HCT116 (cell line): Measurements from ENCODE around the gene SGPP2. TPM values are rescaled to one million over a fixed set of nuclear protein-coding genes. Genes with fewer than 3 reads are reported as not detected.

Experiments
- ATAC-seq: fragments of 200-7000 bp; cut with Tn5 transposase; 2 replicates; pipeline ENCODE4 v1.9.1; 2020; ENCODE audit warnings: mild to moderate bottlenecking, moderate library complexity
- BruUV-seq: library from RNA; stranded (reverse); fragments of 400-500 nt; replicated peaks from 2 replicates; lab custom pipeline; 2021; lab: Mats Ljungman, UMichigan
- CTCF ChIA-PET: fragments of 300-600 bp; sonication (Branson Sonifier 250); formaldehyde crosslinking; loops from one replicate; lab custom pipeline; 2021; ENCODE audit warnings: antibody characterized with exemption; lab: Charles Lee
- POLR2A ChIA-PET: fragments of 300-600, 350-600 bp; sonication (Branson Sonifier 250); formaldehyde crosslinking; loops from one replicate; lab custom pipeline; 2021; ENCODE audit warnings: antibody characterized with exemption; lab: Charles Lee
- RAD21 ChIA-PET, 2 experiments: fragments of 300-600 bp; sonication (Branson Sonifier 250); formaldehyde crosslinking; loops; one replicate each; lab custom pipeline; 2023; ENCODE audit warnings: low total read pairs in 2 of 2; ENCODE audit not compliant: uncharacterized antibody in 2 of 2, unreplicated experiment in 2 of 2, low non-redundant PET in 1 of 2; lab: Charles Lee
- DNase-seq: peaks from one replicate; pipeline ENCODE4 v3.0.0-alpha.2; 2010; ENCODE audit warnings: low read depth, low spot score
- H2AFZ ChIP-seq: fragments of 200-600 bp; shearing (Covaris generic), sonication (generic); 2 replicates; pipeline ENCODE4 v1.6.1; 2017; ENCODE audit warnings: low read depth, mixed run types, mixed read lengths, antibody characterized with exemption, low read length; ENCODE audit not compliant: poor library complexity, severe bottlenecking
- H3K27ac ChIP-seq: 2 replicates; pipeline ENCODE4 v1.5.1; 2012; ENCODE audit warnings: low read depth, low read length
- H3K27me3 ChIP-seq: fragments of 200-600 bp; sonication (generic); 2 replicates; pipeline ENCODE4 v1.6.1; 2016; ENCODE audit warnings: mixed run types, low read length, mixed read lengths; ENCODE audit not compliant: insufficient read depth
- H3K36me3 ChIP-seq, 2 experiments: fragments of 200-500 bp in 1 of 2; fragments of 200-600 bp in 1 of 2; sonication (Bioruptor generic) in 1 of 2; sonication (generic) in 1 of 2; 2 replicates each; pipeline versions ENCODE4 v1.5.1 to v1.6.1; 2014 to 2016; ENCODE audit warnings: low read length in 2 of 2, inconsistent platforms in 1 of 2, mixed read lengths in 1 of 2, mixed run types in 1 of 2; ENCODE audit not compliant: insufficient read depth in 2 of 2, control insufficient read depth in 1 of 2
- H3K4me1 ChIP-seq, 2 experiments: fragments of 200-600 bp in 1 of 2; sonication (generic) in 1 of 2; 2 replicates each; pipeline versions ENCODE4 v1.5.1 to v1.6.1; 2012 to 2017; ENCODE audit warnings: low read length in 2 of 2, inconsistent platforms in 1 of 2, mild to moderate bottlenecking in 1 of 2, mixed read lengths in 1 of 2, mixed run types in 1 of 2, moderate library complexity in 1 of 2; ENCODE audit not compliant: insufficient read depth in 2 of 2, control insufficient read depth in 1 of 2
- H3K4me2 ChIP-seq: fragments of 200-600 bp; sonication (generic); 2 replicates; pipeline ENCODE4 v1.6.1; 2017; ENCODE audit warnings: mixed run types, low read length, mixed read lengths
- H3K4me3 ChIP-seq, 2 experiments: fragments of 200-600 bp in 1 of 2; sonication (generic) in 1 of 2; replicated peaks in 1 of 2; 2 replicates each; pipeline ENCODE4 v1.5.1; 2011 to 2016; ENCODE audit warnings: low read length in 2 of 2, control low read depth in 1 of 2, low read depth in 1 of 2, mild to moderate bottlenecking in 1 of 2, mixed read lengths in 1 of 2, mixed run types in 1 of 2
- H3K79me2 ChIP-seq: fragments of 200-600 bp; sonication (generic); 2 replicates; pipeline ENCODE4 v1.6.1; 2017; ENCODE audit warnings: mild to moderate bottlenecking, mixed run types, low read length, moderate library complexity, mixed read lengths; ENCODE audit not compliant: insufficient read depth
- H3K9ac ChIP-seq: fragments of 200-600 bp; sonication (generic); 2 replicates; pipeline ENCODE4 v1.6.1; 2016; ENCODE audit warnings: low read length, mixed read lengths
- H3K9me2 ChIP-seq: fragments of 200-600 bp; sonication (generic), shearing (Covaris generic); 2 replicates; pipeline ENCODE4 v1.6.1; 2017; ENCODE audit warnings: mixed run types, mild to moderate bottlenecking, moderate library complexity; ENCODE audit not compliant: insufficient read depth
- H3K9me3 ChIP-seq, 2 experiments: fragments of 200-500 bp in 1 of 2; fragments of 200-600 bp in 1 of 2; sonication (Bioruptor generic) in 1 of 2; sonication (generic) in 1 of 2; 2 replicates each; pipeline ENCODE4 v1.6.1; 2014 to 2017; ENCODE audit warnings: low read length in 2 of 2, mixed read lengths in 2 of 2, inconsistent platforms in 1 of 2, low read depth in 1 of 2, mild to moderate bottlenecking in 1 of 2, mixed run types in 1 of 2, moderate library complexity in 1 of 2; ENCODE audit not compliant: control insufficient read depth in 1 of 2, insufficient read depth in 1 of 2
- H4K20me1 ChIP-seq: fragments of 200-600 bp; sonication (generic), shearing (Covaris generic); 2 replicates; pipeline ENCODE4 v1.6.1; 2017; ENCODE audit warnings: mixed run types, mild to moderate bottlenecking, moderate library complexity; ENCODE audit not compliant: insufficient read depth
- ATF3 ChIP-seq: IDR thresholded peaks from 2 replicates; pipeline ENCODE4 v1.6.1; 2012
- CTCF ChIP-seq, 3 experiments: fragments of 200-600 bp in 1 of 3; sonication (generic) in 1 of 3; IDR thresholded peaks in 2 of 3; conservative IDR thresholded peaks in 1 of 3; 2 replicates each; pipeline ENCODE4 v1.5.1; 2012 to 2017; ENCODE audit warnings: low read depth in 2 of 3, low read length in 2 of 3, antibody characterized with exemption in 1 of 3, borderline replicate concordance in 1 of 3, control low read depth in 1 of 3, mild to moderate bottlenecking in 1 of 3, mixed read lengths in 1 of 3, mixed run types in 1 of 3, moderate library complexity in 1 of 3; ENCODE audit not compliant: insufficient read depth in 1 of 3
- EGR1 ChIP-seq: IDR thresholded peaks from 2 replicates; pipeline ENCODE4 v1.6.1; 2012; ENCODE audit warnings: low read depth
- ELF1 ChIP-seq: IDR thresholded peaks from 2 replicates; pipeline ENCODE4 v1.6.1; 2012; ENCODE audit warnings: low read depth, borderline replicate concordance
- EZH2 ChIP-seq: fragments of 200-600 bp; sonication (generic); IDR thresholded peaks from 2 replicates; pipeline ENCODE4 v1.6.1; 2017; ENCODE audit warnings: antibody characterized with exemption, mixed run types
- EZH2phosphoT487 ChIP-seq: fragments of 200-600 bp; IDR thresholded peaks from 2 replicates; pipeline ENCODE4 v1.6.1; 2018; ENCODE audit warnings: antibody characterized with exemption, borderline replicate concordance
- JUND ChIP-seq: IDR thresholded peaks from 2 replicates; pipeline ENCODE4 v1.6.1; 2012
- MAX ChIP-seq: IDR thresholded peaks from 2 replicates; pipeline ENCODE4 v1.6.1; 2012
- SIN3A ChIP-seq: IDR thresholded peaks from 2 replicates; pipeline ENCODE4 v1.6.1; 2012; ENCODE audit warnings: low read depth
- SP1 ChIP-seq: IDR thresholded peaks from 2 replicates; pipeline ENCODE4 v1.6.1; 2012; ENCODE audit warnings: low read depth
- SRF ChIP-seq: IDR thresholded peaks from 2 replicates; pipeline ENCODE4 v1.6.1; 2012; ENCODE audit warnings: low read depth
- TCF7L2 ChIP-seq: IDR thresholded peaks from 2 replicates; pipeline ENCODE4 v1.7.0; 2011; ENCODE audit warnings: borderline replicate concordance, inconsistent platforms; ENCODE audit not compliant: insufficient read depth, insufficient read length; ENCODE audit errors: extremely low read depth
- ZBTB33 ChIP-seq: IDR thresholded peaks from 2 replicates; pipeline ENCODE4 v1.6.1; 2011; ENCODE audit warnings: mild to moderate bottlenecking, low read length, moderate library complexity; ENCODE audit not compliant: insufficient replicate concordance; ENCODE audit errors: extremely low read depth
- intact Hi-C: fragments of 100-400 bp; cut with micrococcal nuclease; formaldehyde crosslinking; loops from 2 replicates; pipeline ENCODE4 v1.10.0; 2022
- total RNA-seq: library from RNA; stranded (reverse); gene quantifications from one replicate; pipeline ENCODE4 v1.2.1, GENCODE V29; 2021; ENCODE audit not compliant: unreplicated experiment

Gene SGPP2
- total RNA-seq, 1 experiment from 2014 or later: 1.6 TPM

GRCh38 chr2:222492683-222493082 lies 68.3 kb downstream of the SGPP2 start:
- POLR2A ChIA-PET: no interaction called here

GRCh38 chr2:222494104-222494739 lies 69.9 kb downstream of the SGPP2 start:
- Histone ChIP-seq H3K27ac (no peak overlapping the region), H3K79me2 (no peaks in the 10 kb centered on the region), H3K4me1 (no peaks in the 10 kb centered on the region), H3K4me3 (no peak overlapping the region), H3K4me2 (no peak overlapping the region), H3K9ac (no peak overlapping the region), H3K9me2 (no peaks in the 10 kb centered on the region), H3K9me3 (no peaks in the 10 kb centered on the region), H2AFZ (no peak overlapping the region), H4K20me1 (no peaks in the 10 kb centered on the region), H3K27me3 (no peaks in the 10 kb centered on the region), H3K36me3 (no peaks in the 10 kb centered on the region)
- ChIA-PET RAD21 (no interaction called here), CTCF (no interaction called here), POLR2A (no interaction called here)
- DNase-seq (no peak), ATAC-seq (no peak)
- no peak for TF ChIP-seq EGR1
- no peak for TF ChIP-seq SRF
- no peak for TF ChIP-seq ELF1
- no peak for TF ChIP-seq MAX
- TF ChIP-seq ATF3: no peak
- no peak for TF ChIP-seq EZH2
- TF ChIP-seq EZH2phosphoT487: no peak
- TF ChIP-seq TCF7L2: no peak
- no peak for TF ChIP-seq JUND
- TF ChIP-seq CTCF (IDR thresholded peaks at IDR 0.05 in 2 of 3, conservative IDR thresholded peaks at IDR 0.05 in 1 of 3; ENCODE audit: borderline replicate concordance in 1 of 3, insufficient read depth in 1 of 3, low read depth in 2 of 3, low read length in 2 of 3): no peak
- intact Hi-C loops: no loop called here
- no TSS peak for BruUV-seq

More at GRCh38 chr2:222492683-222493082, 68.3 kb downstream of the SGPP2 start:
- BruUV-seq: no TSS peak
- Histone ChIP-seq H3K4me1 (no peaks in the 10 kb centered on the region), H3K27ac (no peak overlapping the region), H3K4me3 (no peak overlapping the region), H3K4me2 (no peak overlapping the region), H3K9me3 (no peaks in the 10 kb centered on the region), H3K79me2 (no peaks in the 10 kb centered on the region), H4K20me1 (no peaks in the 10 kb centered on the region), H2AFZ (no peak overlapping the region), H3K9me2 (no peaks in the 10 kb centered on the region), H3K36me3 (no peaks in the 10 kb centered on the region), H3K9ac (no peak overlapping the region), H3K27me3 (no peaks in the 10 kb centered on the region)
- DNase-seq (no peak), ATAC-seq (no peak)
- RAD21 ChIA-PET: no interaction called here
- CTCF ChIA-PET: no interaction called here
- intact Hi-C loops: no loop called here
- TF ChIP-seq ZBTB33 (no peak), SIN3A (no peak), SP1 (no peak), JUND (no peak)
